ENCODE measurements around the gene PSAP. TPM values are rescaled to one million over a fixed set of nuclear protein-coding genes. Genes with fewer than 3 reads are reported as not detected.

Gene PSAP
- total and polyA plus RNA-seq, 4 experiments from 2014 or later, result 248 to 611 (median 324) TPM

- peak within 1 kb of the TSS; percentile 94 to 99 (median 96) for H3K27ac Mint-ChIP-seq
- H3K27me3 Mint-ChIP-seq, result no peaks in the 10 kb centered on the region
- Histone ChIP-seq H3K27me3 (ENCODE audit: insufficient read depth, low read length) (no peaks in the 10 kb centered on the region), H3K36me3 (ENCODE audit: insufficient read depth, low read length) (peaks cover 7% of the 10 kb centered on the region), H3K9me3 (ENCODE audit: control insufficient read depth in 1 of 2, low read length in 2 of 2) (no peaks in the 10 kb centered on the region), H3K4me3 (ENCODE audit: low read length in 2 of 2) (peak within 1 kb of the TSS; percentile 84 to 95), H3K27ac (ENCODE audit: low read depth, low read length) (peak within 1 kb of the TSS; percentile 93), H3K4me1 (ENCODE audit: insufficient read depth, low read length) (peaks cover 70% of the 10 kb centered on the region)
- ChIA-PET POLR2A (ENCODE audit: partially characterized antibody) (interaction anchor here (0.7 to 18.5 kb wide), 16 partner anchors 9 to 454 kb away, joined by 3 to 1035 read pairs (median 8); partner anchors contain the start of genes PSAP and SLC29A3), CTCF (ENCODE audit: partially characterized antibody) (interaction anchor here (0.5 to 16.3 kb wide), 23 partner anchors 10 to 458 kb away, joined by 3 to 379 read pairs (median 8); partner anchors contain the start of genes C10orf105 and SLC29A3)
- intact Hi-C loops (cut with micrococcal nuclease), result loop anchor here (1.0 to 10.0 kb wide), 5 partner anchors 25 to 959 kb away; partner anchors contain the start of gene SGPL1
- H3K9me3 Mint-ChIP-seq, result no peaks in the 10 kb centered on the region
- H3K36me3 Mint-ChIP-seq, result peaks cover 30 to 37% of the 10 kb centered on the region in 2 donors
- H3K4me1 Mint-ChIP-seq, result peaks cover 42 to 82% (median 60%) of the 10 kb centered on the region in 4 donors
- DNase-seq, result peak; percentile 90 to 99 (median 94)
- H3K4me3 Mint-ChIP-seq, result peak within 1 kb of the TSS; percentile 95 to 97 (median 95)
Observed at GRCh38 chr10:71773221-71773971, 77.7 kb downstream of the PSAP start, which contains the start of gene VSIR. TSS of gene VSIR (minus strand) at chr10:71773520. CDS start at chr10:71773439, 81 bp downstream.

DNA sequence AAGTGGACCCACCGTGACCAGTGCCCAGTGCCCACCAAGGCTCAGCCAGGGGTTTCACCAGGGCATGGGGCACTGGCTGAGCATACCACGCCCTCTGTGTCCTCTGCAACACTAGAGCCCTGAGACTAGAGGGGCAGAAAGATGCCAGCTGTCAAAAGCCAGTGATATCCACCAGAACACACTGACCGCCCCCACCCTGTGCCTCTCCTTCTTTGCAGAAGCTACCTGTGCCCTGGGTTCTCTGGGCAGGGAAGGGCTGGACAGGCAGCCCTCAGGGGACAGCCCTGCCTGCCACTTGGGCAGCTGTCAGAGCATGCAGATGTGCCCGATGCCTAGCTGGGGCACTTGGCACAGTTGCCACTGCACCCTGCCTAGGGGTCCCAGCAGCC is 78.2 kb downstream of the PSAP start:
- peaks cover 7% of the 10 kb centered on the region for H3K36me3 ChIP-seq (ENCODE audit: insufficient read depth, low read length)
- no peak for DNase-seq
- peaks cover 76% of the 10 kb centered on the region for H3K4me1 ChIP-seq (ENCODE audit: insufficient read depth, low read length)
- H3K36me3 Mint-ChIP-seq, result peaks cover 31 to 41% of the 10 kb centered on the region in 2 donors
- intact Hi-C loops (cut with micrococcal nuclease), result loop anchor here (1.0 to 10.0 kb wide), 5 partner anchors 25 to 958 kb away; partner anchors contain the start of gene SGPL1
- peak overlapping the region; percentile 84 to 95 for H3K4me3 ChIP-seq (ENCODE audit: low read length in 2 of 2)
- no peaks in the 10 kb centered on the region for H3K9me3 ChIP-seq (ENCODE audit: control insufficient read depth in 1 of 2, low read length in 2 of 2)
- H3K27me3 Mint-ChIP-seq, result no peaks in the 10 kb centered on the region
- H3K27ac ChIP-seq (ENCODE audit: low read depth, low read length), result peak overlapping the region; percentile 93
- no peaks in the 10 kb centered on the region for H3K27me3 ChIP-seq (ENCODE audit: insufficient read depth, low read length)
- peak overlapping the region; percentile 95 to 97 (median 95) for H3K4me3 Mint-ChIP-seq
- ChIA-PET POLR2A (ENCODE audit: partially characterized antibody) (interaction anchor here (0.8 to 18.5 kb wide), 13 partner anchors 8 to 453 kb away, joined by 3 to 1035 read pairs (median 11); partner anchors contain the start of genes PSAP and SLC29A3), CTCF (ENCODE audit: partially characterized antibody) (interaction anchor here (1.0 to 16.3 kb wide), 18 partner anchors 10 to 454 kb away, joined by 3 to 379 read pairs (median 12); partner anchors contain the start of genes C10orf105 and SLC29A3)
- H3K9me3 Mint-ChIP-seq, result no peaks in the 10 kb centered on the region
- H3K4me1 Mint-ChIP-seq, result peaks cover 48 to 87% (median 65%) of the 10 kb centered on the region in 4 donors
- H3K27ac Mint-ChIP-seq, result peak overlapping the region; percentile 92 to 99 (median 95)

GRCh38 chr10:71771821-71772617 is 79.0 kb downstream of the PSAP start:
- peak in 1 of 5 donors; percentile 82 for DNase-seq
- H3K9me3 Mint-ChIP-seq, result peaks cover 0 to 2% (median 0%) of the 10 kb centered on the region in 8 donors
- intact Hi-C loops (cut with micrococcal nuclease), result loop anchor here (2.0 to 10.0 kb wide), 2 partner anchors 387 to 957 kb away; partner anchors contain the start of gene SGPL1
- H3K4me1 Mint-ChIP-seq, result peaks cover 55 to 91% (median 69%) of the 10 kb centered on the region in 4 donors
- H3K36me3 Mint-ChIP-seq, result peaks cover 35 to 48% of the 10 kb centered on the region in 2 donors
- peak overlapping the region; percentile 95 to 97 (median 95) for H3K4me3 Mint-ChIP-seq
- peaks cover 7% of the 10 kb centered on the region for H3K36me3 ChIP-seq (ENCODE audit: insufficient read depth, low read length)
- H3K27me3 Mint-ChIP-seq, result no peaks in the 10 kb centered on the region
- ChIA-PET CTCF (ENCODE audit: partially characterized antibody) (interaction anchor here (1.0 to 16.3 kb wide), 14 partner anchors 9 to 277 kb away, joined by 3 to 379 read pairs (median 22); partner anchors contain the start of gene C10orf105), POLR2A (ENCODE audit: partially characterized antibody) (interaction anchor here (0.8 to 18.5 kb wide), 9 partner anchors 25 to 395 kb away, joined by 3 to 1035 read pairs (median 38); partner anchors contain the start of gene PSAP)
- H3K4me1 ChIP-seq (ENCODE audit: insufficient read depth, low read length), result peaks cover 84% of the 10 kb centered on the region
- H3K9me3 ChIP-seq (ENCODE audit: control insufficient read depth in 1 of 2, low read length in 2 of 2), result no peaks in the 10 kb centered on the region
- no peaks in the 10 kb centered on the region for H3K27me3 ChIP-seq (ENCODE audit: insufficient read depth, low read length)
- H3K27ac ChIP-seq (ENCODE audit: low read depth, low read length), result peak overlapping the region; percentile 93
- peak overlapping the region; percentile 84 to 95 for H3K4me3 ChIP-seq (ENCODE audit: low read length in 2 of 2)
- peak overlapping the region; percentile 92 to 99 (median 95) for H3K27ac Mint-ChIP-seq

- peaks cover 42 to 56% of the 10 kb centered on the region in 2 donors for H3K36me3 Mint-ChIP-seq
- peaks cover 0 to 2% (median 0%) of the 10 kb centered on the region in 8 donors for H3K9me3 Mint-ChIP-seq
- no peaks in the 10 kb centered on the region for H3K27me3 ChIP-seq (ENCODE audit: insufficient read depth, low read length)
- peak overlapping the region; percentile 84 to 95 for H3K4me3 ChIP-seq (ENCODE audit: low read length in 2 of 2)
- ChIA-PET CTCF (ENCODE audit: partially characterized antibody) (interaction anchor here (1.1 to 16.3 kb wide), 6 partner anchors 14 to 71 kb away, joined by 3 to 379 read pairs (median 86); no protein-coding TSS in a partner anchor), POLR2A (ENCODE audit: partially characterized antibody) (interaction anchor here (1.0 to 18.5 kb wide), 6 partner anchors 24 to 394 kb away, joined by 3 to 1035 read pairs (median 72); no protein-coding TSS in a partner anchor)
- H3K36me3 ChIP-seq (ENCODE audit: insufficient read depth, low read length), result peaks cover 14% of the 10 kb centered on the region
- H3K4me3 Mint-ChIP-seq, result peak overlapping the region; percentile 95 to 97 (median 95)
- H3K27me3 Mint-ChIP-seq, result no peaks in the 10 kb centered on the region
- intact Hi-C loops (cut with micrococcal nuclease), result loop anchor here (10.0 kb wide), 1 partner anchor 956 kb away; the partner anchor contains the start of gene SGPL1
- peaks cover 60 to 91% (median 71%) of the 10 kb centered on the region in 4 donors for H3K4me1 Mint-ChIP-seq
- H3K27ac Mint-ChIP-seq, result peak overlapping the region; percentile 77 to 99 (median 93)
- peak overlapping the region; percentile 93 for H3K27ac ChIP-seq (ENCODE audit: low read depth, low read length)
- no peaks in the 10 kb centered on the region for H3K9me3 ChIP-seq (ENCODE audit: control insufficient read depth in 1 of 2, low read length in 2 of 2)
- DNase-seq, result no peak
- H3K4me1 ChIP-seq (ENCODE audit: insufficient read depth, low read length), result peaks cover 85% of the 10 kb centered on the region
Observed at GRCh38 chr10:71771204-71771603, 79.8 kb downstream of the PSAP start.

GRCh38 chr10:71770789-71771188 is 80.3 kb downstream of the PSAP start:
- H3K27me3 ChIP-seq (ENCODE audit: insufficient read depth, low read length), result no peaks in the 10 kb centered on the region
- peaks cover 18% of the 10 kb centered on the region for H3K36me3 ChIP-seq (ENCODE audit: insufficient read depth, low read length)
- Mint-ChIP-seq H3K36me3 (peaks cover 42 to 60% of the 10 kb centered on the region in 2 donors), H3K27me3 (no peaks in the 10 kb centered on the region), H3K9me3 (peaks cover 0 to 2% (median 0%) of the 10 kb centered on the region in 8 donors), H3K27ac (peak overlapping the region; percentile 77 to 99 (median 93)), H3K4me1 (peaks cover 56 to 91% (median 70%) of the 10 kb centered on the region in 4 donors), H3K4me3 (peak overlapping the region; percentile 95 to 97 (median 95))
- peaks cover 85% of the 10 kb centered on the region for H3K4me1 ChIP-seq (ENCODE audit: insufficient read depth, low read length)
- intact Hi-C loops (cut with micrococcal nuclease), result loop anchor here (10.0 kb wide), 1 partner anchor 956 kb away; the partner anchor contains the start of gene SGPL1
- no peak for DNase-seq
- no peaks in the 10 kb centered on the region for H3K9me3 ChIP-seq (ENCODE audit: control insufficient read depth in 1 of 2, low read length in 2 of 2)
- ChIA-PET CTCF (ENCODE audit: partially characterized antibody) (interaction anchor here (1.1 to 16.3 kb wide), 6 partner anchors 14 to 71 kb away, joined by 3 to 379 read pairs (median 86); no protein-coding TSS in a partner anchor), POLR2A (ENCODE audit: partially characterized antibody) (interaction anchor here (1.0 to 18.5 kb wide), 6 partner anchors 9 to 394 kb away, joined by 3 to 1035 read pairs (median 60); no protein-coding TSS in a partner anchor)
- H3K27ac ChIP-seq (ENCODE audit: low read depth, low read length), result peak overlapping the region; percentile 93
- H3K4me3 ChIP-seq (ENCODE audit: low read length in 2 of 2), result peak overlapping the region; percentile 84 to 95

DNA sequence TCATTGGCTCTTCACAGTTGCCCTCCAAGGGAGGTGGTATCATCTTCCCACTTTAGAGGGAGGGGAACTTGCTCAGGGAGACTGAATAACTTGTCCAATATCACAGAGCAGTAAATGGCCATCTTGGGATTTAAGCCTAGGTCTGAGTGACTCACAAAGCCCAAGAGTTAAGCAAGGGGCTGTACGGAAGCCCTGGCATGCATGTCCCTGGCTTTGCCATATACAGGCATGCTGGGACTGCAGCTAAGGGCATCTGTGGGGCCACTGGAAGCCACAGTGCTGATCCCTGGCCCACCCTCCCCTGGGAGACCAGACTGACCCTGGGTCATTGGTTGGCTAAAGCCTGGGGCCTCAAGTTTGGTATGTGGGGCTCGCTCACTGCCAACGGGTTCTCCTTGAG is 80.8 kb downstream of the PSAP start:
- H3K4me3 Mint-ChIP-seq, result peak overlapping the region; percentile 95 to 97 (median 95)
- Histone ChIP-seq H3K27me3 (ENCODE audit: insufficient read depth, low read length) (no peaks in the 10 kb centered on the region), H3K36me3 (ENCODE audit: insufficient read depth, low read length) (peaks cover 23% of the 10 kb centered on the region), H3K27ac (ENCODE audit: low read depth, low read length) (peak overlapping the region; percentile 93), H3K4me3 (ENCODE audit: low read length in 2 of 2) (peak overlapping the region; percentile 84 to 95), H3K4me1 (ENCODE audit: insufficient read depth, low read length) (peaks cover 85% of the 10 kb centered on the region), H3K9me3 (ENCODE audit: control insufficient read depth in 1 of 2, low read length in 2 of 2) (no peaks in the 10 kb centered on the region)
- DNase-seq, result no peak
- POLR2A ChIA-PET (ENCODE audit: partially characterized antibody), result interaction anchor here (1.1 to 18.5 kb wide), 5 partner anchors 9 to 74 kb away, joined by 3 to 1035 read pairs (median 83); no protein-coding TSS in a partner anchor
- intact Hi-C loops (cut with micrococcal nuclease), result loop anchor here (10.0 kb wide), 1 partner anchor 955 kb away; the partner anchor contains the start of gene SGPL1
- H3K9me3 Mint-ChIP-seq, result peaks cover 0 to 2% (median 0%) of the 10 kb centered on the region in 8 donors
- H3K4me1 Mint-ChIP-seq, result peaks cover 55 to 91% (median 70%) of the 10 kb centered on the region in 4 donors
- H3K27ac Mint-ChIP-seq, result peak overlapping the region; percentile 90 to 99 (median 97)
- no peaks in the 10 kb centered on the region for H3K27me3 Mint-ChIP-seq
- peaks cover 45 to 64% of the 10 kb centered on the region in 2 donors for H3K36me3 Mint-ChIP-seq
- CTCF ChIA-PET (ENCODE audit: partially characterized antibody), result interaction anchor here (0.7 to 16.3 kb wide), 6 partner anchors 13 to 70 kb away, joined by 3 to 379 read pairs (median 78); no protein-coding TSS in a partner anchor
